GM13976 (cell line): ENCODE results near the gene COL6A1.
"Not testable (repeated sequence)": the region's sequence is repeated elsewhere in the genome, so short reads cannot be mapped to it uniquely, and the experiment has no call there.

Source experiments
- DNase-seq: peaks from one replicate; pipeline ENCODE4 v3.0.0; 2012; ENCODE audit warnings: low spot score
- in situ Hi-C: fragments of 300-500 bp; cut with MboI; formaldehyde crosslinking; loops from one replicate; pipeline ENCODE4 v1.12.0; 2022; ENCODE audit warnings: low sequenced_read_pairs, mixed read lengths, inconsistent platforms; ENCODE audit not compliant: unreplicated experiment
- TF ChIP-seq, protein P1 (sequence below): IDR thresholded peaks from 2 replicates; pipeline ENCODE4 v1.5.1; 2012; ENCODE audit warnings: borderline replicate concordance, mild to moderate bottlenecking; ENCODE audit not compliant: insufficient read depth; ENCODE audit errors: extremely low read depth, missing control alignments, control extremely low read depth

COL6A1 gene

DNA sequence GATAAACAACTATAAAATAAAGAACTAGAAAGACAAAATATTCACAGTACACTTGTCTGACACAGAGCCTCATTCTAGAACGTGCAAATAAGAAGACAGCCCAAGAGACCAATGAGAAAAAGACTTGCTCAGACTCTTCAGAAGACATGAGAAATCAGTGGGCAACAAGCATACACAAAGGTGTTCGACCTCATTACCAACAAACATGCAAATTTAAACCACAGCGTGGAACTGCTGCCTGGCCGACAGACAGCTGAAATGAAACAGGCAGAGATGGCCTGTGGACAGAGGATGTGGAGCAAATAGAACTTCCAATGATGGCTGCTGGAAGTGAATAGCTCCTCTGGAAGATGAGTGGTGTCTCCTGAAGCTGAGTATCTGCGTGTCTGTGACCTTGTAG is 22.4 kb upstream of the COL6A1 start:
- TF ChIP-seq, protein P1, sequence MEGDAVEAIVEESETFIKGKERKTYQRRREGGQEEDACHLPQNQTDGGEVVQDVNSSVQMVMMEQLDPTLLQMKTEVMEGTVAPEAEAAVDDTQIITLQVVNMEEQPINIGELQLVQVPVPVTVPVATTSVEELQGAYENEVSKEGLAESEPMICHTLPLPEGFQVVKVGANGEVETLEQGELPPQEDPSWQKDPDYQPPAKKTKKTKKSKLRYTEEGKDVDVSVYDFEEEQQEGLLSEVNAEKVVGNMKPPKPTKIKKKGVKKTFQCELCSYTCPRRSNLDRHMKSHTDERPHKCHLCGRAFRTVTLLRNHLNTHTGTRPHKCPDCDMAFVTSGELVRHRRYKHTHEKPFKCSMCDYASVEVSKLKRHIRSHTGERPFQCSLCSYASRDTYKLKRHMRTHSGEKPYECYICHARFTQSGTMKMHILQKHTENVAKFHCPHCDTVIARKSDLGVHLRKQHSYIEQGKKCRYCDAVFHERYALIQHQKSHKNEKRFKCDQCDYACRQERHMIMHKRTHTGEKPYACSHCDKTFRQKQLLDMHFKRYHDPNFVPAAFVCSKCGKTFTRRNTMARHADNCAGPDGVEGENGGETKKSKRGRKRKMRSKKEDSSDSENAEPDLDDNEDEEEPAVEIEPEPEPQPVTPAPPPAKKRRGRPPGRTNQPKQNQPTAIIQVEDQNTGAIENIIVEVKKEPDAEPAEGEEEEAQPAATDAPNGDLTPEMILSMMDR: no peak
- in situ Hi-C loops: no loop called here
- DNase-seq: peak; percentile 15

DNA sequence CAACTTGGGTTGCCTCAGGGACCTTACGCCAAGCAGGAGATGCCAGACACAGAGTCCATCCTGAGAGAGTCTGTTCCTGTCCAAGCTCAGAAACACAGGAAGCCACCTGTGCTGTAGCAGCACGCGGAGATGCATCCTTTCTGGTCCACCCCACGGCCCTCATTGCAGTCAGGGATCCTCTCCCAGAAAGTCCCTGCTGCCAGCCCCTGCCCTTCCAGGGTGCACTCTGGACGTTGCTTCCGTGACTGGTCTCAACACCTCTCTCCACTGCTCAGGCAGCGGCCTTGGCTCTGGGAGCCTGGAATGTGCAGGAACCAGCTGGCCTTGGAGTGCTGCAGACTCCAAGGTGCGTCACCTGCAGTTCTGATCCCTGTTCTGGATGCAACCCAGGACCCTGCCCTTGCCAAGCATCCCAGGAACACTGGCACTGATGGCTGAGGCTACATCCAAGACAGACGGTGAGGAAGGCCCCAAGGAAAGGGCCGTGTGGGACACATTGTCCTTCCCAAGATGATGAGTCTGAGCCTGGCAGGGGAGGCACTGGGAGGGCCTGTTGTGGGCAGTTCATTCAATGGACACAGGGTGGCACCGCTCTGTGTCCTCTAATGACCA is 21.7 kb upstream of the COL6A1 start:
- DNase-seq: no peak
- in situ Hi-C loops: no loop called here
- TF ChIP-seq, protein P1: no peak

DNA sequence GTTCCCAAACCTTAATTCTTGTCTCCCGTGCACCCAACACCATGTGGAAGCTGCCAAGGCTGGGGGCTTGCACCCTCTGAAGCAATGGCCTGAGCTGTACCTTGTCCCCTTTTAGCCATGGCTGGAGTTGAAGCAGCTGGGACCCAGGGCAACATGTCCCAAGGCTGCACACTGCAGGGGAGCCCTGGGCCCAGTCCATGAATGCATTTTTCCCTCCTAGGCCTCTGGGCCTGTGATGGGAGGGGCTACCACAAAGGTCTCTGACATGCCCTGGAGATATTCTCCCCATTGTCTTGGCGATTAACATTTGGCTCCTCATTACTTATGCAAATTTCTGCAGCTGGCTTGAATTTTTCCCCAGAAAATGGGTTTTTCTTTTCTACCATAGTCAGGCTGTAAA is 20.2 kb upstream of the COL6A1 start:
- in situ Hi-C loops, DNase-seq: not testable (repeated sequence)

DNA sequence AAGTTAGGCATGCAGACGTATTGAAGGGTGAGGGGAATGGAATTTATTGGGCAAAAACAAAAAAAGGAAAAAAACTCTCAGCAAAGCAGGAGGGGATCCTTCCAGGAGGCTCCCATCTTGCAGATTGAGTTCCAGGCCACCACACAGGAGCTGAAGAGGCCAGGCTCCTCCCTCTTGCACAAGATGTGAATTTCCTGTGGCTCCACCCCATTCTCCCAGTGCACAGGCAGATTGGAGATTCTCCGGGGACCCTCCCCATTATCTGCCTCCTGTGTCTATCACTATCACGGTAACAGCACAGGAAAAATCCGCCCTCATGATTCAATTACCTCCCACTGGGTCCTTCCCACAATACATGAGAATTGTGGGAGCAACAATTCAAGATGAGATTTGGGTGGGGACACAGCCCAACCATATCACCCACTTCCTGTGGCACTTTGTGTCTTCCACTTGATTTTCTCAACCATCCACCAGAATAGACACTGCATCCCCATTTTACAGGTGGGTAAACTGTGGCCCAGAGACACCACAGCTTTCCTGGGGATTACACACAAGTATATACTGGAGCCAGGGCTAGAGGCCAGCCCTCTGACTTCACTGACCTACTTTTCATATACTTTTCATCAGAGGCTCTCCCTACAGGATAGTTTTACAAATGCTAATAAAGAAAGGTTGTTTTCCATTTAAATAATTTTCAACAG is 18.9 kb upstream of the COL6A1 start:
- TF ChIP-seq, protein P1: no peak
- no peak for DNase-seq
- in situ Hi-C loops: no loop called here

DNA sequence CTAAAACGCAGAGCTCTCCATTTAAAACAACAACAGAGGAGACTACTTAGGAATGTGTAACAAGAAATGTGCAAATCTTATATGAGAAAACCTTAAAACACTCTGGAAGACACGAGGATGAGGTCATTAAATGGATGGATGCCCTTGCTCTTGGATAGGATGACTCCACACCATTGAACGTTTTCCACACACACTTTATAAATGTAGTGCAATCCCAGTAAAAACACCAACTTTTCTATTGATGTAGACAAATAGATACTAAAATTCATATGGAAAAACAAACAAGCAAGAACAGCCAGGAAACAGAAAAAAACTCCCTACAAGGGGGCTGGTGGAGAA is 18.4 kb upstream of the COL6A1 start:
- no peak for DNase-seq
- in situ Hi-C loops: no loop called here
- TF ChIP-seq, protein P1: no peak

DNA sequence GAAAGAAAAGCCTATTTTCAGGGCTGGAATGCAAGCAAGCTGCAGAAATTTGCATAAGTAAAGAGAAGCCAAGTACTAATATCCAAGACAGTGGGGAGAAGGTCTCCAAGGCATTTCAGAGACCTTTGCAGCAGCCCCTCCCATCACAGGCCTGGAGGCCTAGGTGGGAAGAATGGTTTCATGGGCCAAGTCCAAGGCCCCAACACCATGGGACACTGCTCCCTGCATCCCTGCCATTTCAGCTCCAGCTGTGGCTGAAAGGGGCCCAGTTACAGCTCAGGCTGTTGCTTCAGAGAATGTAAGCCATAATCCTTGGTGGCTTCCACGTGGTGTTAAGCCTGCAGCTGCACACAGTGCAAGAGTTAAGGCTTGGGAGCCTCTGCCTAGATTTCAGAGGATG is 16.9 kb upstream of the COL6A1 start:
- in situ Hi-C loops: no loop called here
- DNase-seq: no peak
- TF ChIP-seq, protein P1: no peak

DNA sequence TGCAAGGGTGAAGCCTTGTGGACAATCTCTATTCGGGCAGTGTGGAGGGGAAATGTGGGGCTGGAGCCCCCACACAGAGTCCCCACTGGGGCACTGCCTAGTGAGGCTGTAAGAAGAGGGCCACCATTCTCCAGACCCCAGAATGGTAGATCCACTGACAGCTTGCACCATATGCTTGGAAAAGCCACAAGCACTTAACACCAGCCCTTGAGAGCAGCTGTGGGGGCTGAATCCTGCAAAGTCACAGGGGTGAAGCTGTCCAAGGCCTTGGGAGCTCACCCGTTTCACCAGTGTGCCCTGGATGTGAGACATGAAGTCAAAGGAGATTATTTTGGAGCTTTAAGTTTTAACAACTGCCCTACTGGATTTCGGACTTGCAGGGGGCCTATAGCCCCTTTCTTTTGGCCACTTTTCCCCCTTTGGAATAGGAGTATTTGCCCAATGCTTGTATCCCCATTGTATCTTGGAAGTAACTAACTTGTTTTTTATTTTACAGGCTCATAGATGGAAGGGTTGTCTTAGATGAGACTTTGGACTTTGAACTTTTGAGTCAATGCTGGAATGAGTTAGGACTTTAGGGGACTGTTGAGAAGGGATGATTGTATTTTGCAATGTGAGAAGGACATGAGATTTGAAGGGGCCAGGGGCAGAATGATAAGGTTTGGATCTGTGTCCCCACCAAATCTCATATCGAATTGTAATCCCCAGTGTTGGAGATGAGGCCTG is 16.3 kb upstream of the COL6A1 start:
- in situ Hi-C loops: no loop called here
- TF ChIP-seq, protein P1: no peak
- no peak for DNase-seq
